ENCODE measurements around the gene TNS1. TPM values are rescaled to one million over a fixed set of nuclear protein-coding genes. Genes with fewer than 3 reads are reported as not detected.

TNS1 gene
- total RNA-seq, 1 experiment from 2014 or later, result 0.49 TPM

- Histone ChIP-seq H3K27ac (ENCODE audit: low read length) (no peak overlapping the region), H3K9me3 (ENCODE audit: control insufficient read depth, insufficient read depth, low read depth, low read length) (no peaks in the 10 kb centered on the region), H3K27me3 (ENCODE audit: control insufficient read depth, insufficient read depth, low read length) (peaks cover 4% of the 10 kb centered on the region; the same call in 1 of the 2 replicates), H3K36me3 (ENCODE audit: control insufficient read depth, insufficient read depth, low read length) (no peaks in the 10 kb centered on the region), H3K4me3 (ENCODE audit: low read depth in 2 of 2, low read length in 2 of 2) (no peak overlapping the region), H3K4me1 (ENCODE audit: control insufficient read depth, insufficient read depth, low read length) (no peaks in the 10 kb centered on the region)
- ChIA-PET CTCF (no interaction called here), POLR2A (no interaction called here)
- TF ChIP-seq CTCF (IDR thresholded peaks at IDR 0.05) (no peak), POLR2AphosphoS5 (IDR thresholded peaks at IDR 0.05; ENCODE audit: low read depth, low read length) (no peak), TCF7L2 (IDR thresholded peaks at IDR 0.05; ENCODE audit: low read depth, low read length) (no peak), SIN3A (IDR thresholded peaks at IDR 0.05; ENCODE audit: borderline replicate concordance, insufficient read depth, low read depth, low read length) (no peak)
- TF ChIP-seq, protein P1, sequence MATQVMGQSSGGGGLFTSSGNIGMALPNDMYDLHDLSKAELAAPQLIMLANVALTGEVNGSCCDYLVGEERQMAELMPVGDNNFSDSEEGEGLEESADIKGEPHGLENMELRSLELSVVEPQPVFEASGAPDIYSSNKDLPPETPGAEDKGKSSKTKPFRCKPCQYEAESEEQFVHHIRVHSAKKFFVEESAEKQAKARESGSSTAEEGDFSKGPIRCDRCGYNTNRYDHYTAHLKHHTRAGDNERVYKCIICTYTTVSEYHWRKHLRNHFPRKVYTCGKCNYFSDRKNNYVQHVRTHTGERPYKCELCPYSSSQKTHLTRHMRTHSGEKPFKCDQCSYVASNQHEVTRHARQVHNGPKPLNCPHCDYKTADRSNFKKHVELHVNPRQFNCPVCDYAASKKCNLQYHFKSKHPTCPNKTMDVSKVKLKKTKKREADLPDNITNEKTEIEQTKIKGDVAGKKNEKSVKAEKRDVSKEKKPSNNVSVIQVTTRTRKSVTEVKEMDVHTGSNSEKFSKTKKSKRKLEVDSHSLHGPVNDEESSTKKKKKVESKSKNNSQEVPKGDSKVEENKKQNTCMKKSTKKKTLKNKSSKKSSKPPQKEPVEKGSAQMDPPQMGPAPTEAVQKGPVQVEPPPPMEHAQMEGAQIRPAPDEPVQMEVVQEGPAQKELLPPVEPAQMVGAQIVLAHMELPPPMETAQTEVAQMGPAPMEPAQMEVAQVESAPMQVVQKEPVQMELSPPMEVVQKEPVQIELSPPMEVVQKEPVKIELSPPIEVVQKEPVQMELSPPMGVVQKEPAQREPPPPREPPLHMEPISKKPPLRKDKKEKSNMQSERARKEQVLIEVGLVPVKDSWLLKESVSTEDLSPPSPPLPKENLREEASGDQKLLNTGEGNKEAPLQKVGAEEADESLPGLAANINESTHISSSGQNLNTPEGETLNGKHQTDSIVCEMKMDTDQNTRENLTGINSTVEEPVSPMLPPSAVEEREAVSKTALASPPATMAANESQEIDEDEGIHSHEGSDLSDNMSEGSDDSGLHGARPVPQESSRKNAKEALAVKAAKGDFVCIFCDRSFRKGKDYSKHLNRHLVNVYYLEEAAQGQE (IDR thresholded peaks at IDR 0.05; ENCODE audit: insufficient read depth in 1 of 2, low read depth in 2 of 2, low read length in 1 of 2), result no peak
- no peak; the same call in 1 of the 2 replicates for ATAC-seq
- in situ Hi-C loops (cut with HindIII; ENCODE audit: low pct_unique_long_range_greater_than_20kb, low sequenced_read_pairs), result no loop called here
- BruUV-seq (replicated peaks), result no TSS peak
- no peak for DNase-seq (ENCODE audit: low read depth, low spot score)
- intact Hi-C loops (cut with micrococcal nuclease; ENCODE audit: unreplicated experiment), result no loop called here
Measured at GRCh38 chr2:217905395-217905794, 97.4 kb downstream of the TNS1 start.

- TF ChIP-seq, protein P1 (IDR thresholded peaks at IDR 0.05; ENCODE audit: insufficient read depth in 1 of 2, low read depth in 2 of 2, low read length in 1 of 2), result no peak
- TF ChIP-seq POLR2AphosphoS5 (IDR thresholded peaks at IDR 0.05; ENCODE audit: low read depth, low read length), result no peak
- TF ChIP-seq CTCF (IDR thresholded peaks at IDR 0.05), result no peak
- no peak for TF ChIP-seq SIN3A (IDR thresholded peaks at IDR 0.05; ENCODE audit: borderline replicate concordance, insufficient read depth, low read depth, low read length)
- no peak for TF ChIP-seq TCF7L2 (IDR thresholded peaks at IDR 0.05; ENCODE audit: low read depth, low read length)
- POLR2A ChIA-PET, result no interaction called here
- no peak for DNase-seq (ENCODE audit: low read depth, low spot score)
- H3K36me3 ChIP-seq (ENCODE audit: control insufficient read depth, insufficient read depth, low read length), result no peaks in the 10 kb centered on the region
- no peaks in the 10 kb centered on the region for H3K9me3 ChIP-seq (ENCODE audit: control insufficient read depth, insufficient read depth, low read depth, low read length)
- no peaks in the 10 kb centered on the region for H3K4me1 ChIP-seq (ENCODE audit: control insufficient read depth, insufficient read depth, low read length)
- H3K27ac ChIP-seq (ENCODE audit: low read length), result no peak overlapping the region
- H3K27me3 ChIP-seq (ENCODE audit: control insufficient read depth, insufficient read depth, low read length), result peaks cover 4% of the 10 kb centered on the region; the same call in 1 of the 2 replicates
- intact Hi-C loops (cut with micrococcal nuclease; ENCODE audit: unreplicated experiment) (no loop called here), in situ Hi-C loops (cut with HindIII; ENCODE audit: low pct_unique_long_range_greater_than_20kb, low sequenced_read_pairs) (no loop called here)
- CTCF ChIA-PET, result no interaction called here
- no peak overlapping the region for H3K4me3 ChIP-seq (ENCODE audit: low read depth in 2 of 2, low read length in 2 of 2)
- ATAC-seq, result no peak
- BruUV-seq (replicated peaks), result no TSS peak
Measured at GRCh38 chr2:217904614-217904965, 98.2 kb downstream of the TNS1 start.

Measured in Panc1 (cell line).